Measurements from ENCODE around the gene PCGF3. TPM values are rescaled to one million over a fixed set of nuclear protein-coding genes. Genes with fewer than 3 reads are reported as not detected.
"Not testable (repeated sequence)": the region's sequence is repeated elsewhere in the genome, so short reads cannot be mapped to it uniquely, and the experiment has no call there.

PCGF3 gene
- total RNA-seq, 1 donor from 2014 or later, result 55.4 TPM

DNA sequence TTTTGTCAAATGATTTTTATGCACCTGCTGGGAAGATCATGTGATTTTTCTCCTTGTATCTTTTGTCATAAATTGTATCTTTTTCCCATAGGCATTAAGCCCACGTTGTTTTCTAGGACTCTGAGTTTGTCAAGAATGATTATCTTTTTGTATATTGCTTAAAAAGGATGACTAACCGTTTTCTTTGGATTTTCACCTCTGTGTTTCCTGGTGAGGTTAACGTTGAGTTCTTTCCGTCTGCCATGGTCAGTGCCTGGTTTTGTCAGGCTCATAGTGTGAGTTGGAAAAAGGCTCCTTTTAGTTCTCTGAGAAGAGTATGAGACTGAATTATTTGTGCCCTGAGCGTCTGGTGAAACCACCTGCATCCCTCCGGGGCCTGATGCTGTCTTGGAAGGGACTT is 21.9 kb downstream of the PCGF3 start:
- TF ChIP-seq, protein P1, sequence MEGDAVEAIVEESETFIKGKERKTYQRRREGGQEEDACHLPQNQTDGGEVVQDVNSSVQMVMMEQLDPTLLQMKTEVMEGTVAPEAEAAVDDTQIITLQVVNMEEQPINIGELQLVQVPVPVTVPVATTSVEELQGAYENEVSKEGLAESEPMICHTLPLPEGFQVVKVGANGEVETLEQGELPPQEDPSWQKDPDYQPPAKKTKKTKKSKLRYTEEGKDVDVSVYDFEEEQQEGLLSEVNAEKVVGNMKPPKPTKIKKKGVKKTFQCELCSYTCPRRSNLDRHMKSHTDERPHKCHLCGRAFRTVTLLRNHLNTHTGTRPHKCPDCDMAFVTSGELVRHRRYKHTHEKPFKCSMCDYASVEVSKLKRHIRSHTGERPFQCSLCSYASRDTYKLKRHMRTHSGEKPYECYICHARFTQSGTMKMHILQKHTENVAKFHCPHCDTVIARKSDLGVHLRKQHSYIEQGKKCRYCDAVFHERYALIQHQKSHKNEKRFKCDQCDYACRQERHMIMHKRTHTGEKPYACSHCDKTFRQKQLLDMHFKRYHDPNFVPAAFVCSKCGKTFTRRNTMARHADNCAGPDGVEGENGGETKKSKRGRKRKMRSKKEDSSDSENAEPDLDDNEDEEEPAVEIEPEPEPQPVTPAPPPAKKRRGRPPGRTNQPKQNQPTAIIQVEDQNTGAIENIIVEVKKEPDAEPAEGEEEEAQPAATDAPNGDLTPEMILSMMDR (IDR thresholded peaks at IDR 0.05), result no peak
- Mint-ChIP-seq H3K27ac (ENCODE audit: unreplicated experiment) (no peak overlapping the region), H3K4me3 (ENCODE audit: unreplicated experiment) (no peak overlapping the region), H3K27me3 (ENCODE audit: low read depth) (no peaks in the 10 kb centered on the region), H3K4me1 (ENCODE audit: low read depth) (peaks cover 21% of the 10 kb centered on the region), H3K9me3 (ENCODE audit: low read depth) (no peaks in the 10 kb centered on the region), H3K36me3 (ENCODE audit: low read depth) (peaks cover 8% of the 10 kb centered on the region)
- no peak for DNase-seq (ENCODE audit: low spot score)

DNA sequence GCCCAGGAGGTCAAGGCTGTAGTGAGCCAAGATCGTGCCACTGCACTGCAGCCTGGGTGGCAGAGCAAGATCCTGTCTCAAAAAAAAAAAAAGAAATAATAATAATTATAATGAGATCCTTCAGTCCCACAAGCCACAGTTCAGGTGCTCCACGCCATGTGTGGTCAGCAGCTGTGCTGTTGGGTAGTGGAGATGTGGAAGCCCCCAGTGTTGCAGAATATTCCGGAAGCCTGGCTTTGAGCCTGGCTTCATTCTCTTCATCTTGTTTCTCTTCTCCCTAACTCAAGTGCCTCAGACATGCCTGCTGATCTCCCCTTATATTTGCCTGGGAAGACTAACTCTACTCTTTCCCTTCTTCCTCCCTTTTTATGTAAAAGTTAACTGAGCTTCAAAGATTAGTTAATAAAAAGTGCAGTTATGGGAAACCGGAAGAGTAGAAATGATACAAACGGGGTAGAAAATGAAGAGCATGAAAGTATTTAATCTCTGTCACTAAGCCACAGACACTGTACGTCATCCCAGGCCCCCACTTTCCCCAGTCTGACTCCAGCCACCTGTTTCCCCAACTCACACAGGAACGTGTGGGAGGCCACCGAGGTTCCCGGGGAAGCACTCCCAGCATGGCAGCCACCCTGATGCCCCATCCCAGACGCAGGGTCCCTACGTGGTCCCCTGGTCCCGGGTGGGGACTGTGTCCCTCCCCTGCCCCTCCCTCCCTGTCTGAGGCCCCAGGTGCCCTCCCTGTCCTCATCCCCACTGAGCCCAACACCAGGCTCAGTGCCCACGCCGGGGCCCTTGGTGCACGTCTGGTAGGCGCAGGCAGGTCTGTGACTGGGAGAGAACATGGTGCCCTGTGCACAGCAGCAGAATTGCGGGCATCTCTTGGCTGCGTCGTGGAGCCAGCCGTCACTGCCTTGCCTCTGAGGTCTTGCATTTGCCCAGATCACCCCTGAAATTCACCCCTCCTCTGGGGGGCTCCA is 24.0 kb downstream of the PCGF3 start:
- TF ChIP-seq, protein P1 (IDR thresholded peaks at IDR 0.05), result no peak
- Mint-ChIP-seq H3K9me3 (ENCODE audit: low read depth) (no peaks in the 10 kb centered on the region), H3K27ac (ENCODE audit: unreplicated experiment) (no peak overlapping the region), H3K4me1 (ENCODE audit: low read depth) (peaks cover 21% of the 10 kb centered on the region), H3K36me3 (ENCODE audit: low read depth) (peaks cover 18% of the 10 kb centered on the region), H3K27me3 (ENCODE audit: low read depth) (no peaks in the 10 kb centered on the region), H3K4me3 (ENCODE audit: unreplicated experiment) (no peak overlapping the region)
- DNase-seq (ENCODE audit: low spot score), result no peak

GRCh38 chr4:730511-730910 is 24.9 kb downstream of the PCGF3 start:
- TF ChIP-seq, protein P1 (IDR thresholded peaks at IDR 0.05), result no peak
- Mint-ChIP-seq H3K4me3 (ENCODE audit: unreplicated experiment) (no peak overlapping the region), H3K27me3 (ENCODE audit: low read depth) (no peaks in the 10 kb centered on the region), H3K36me3 (ENCODE audit: low read depth) (peaks cover 21% of the 10 kb centered on the region), H3K27ac (ENCODE audit: unreplicated experiment) (no peak overlapping the region), H3K4me1 (ENCODE audit: low read depth) (peaks cover 21% of the 10 kb centered on the region), H3K9me3 (ENCODE audit: low read depth) (no peaks in the 10 kb centered on the region)
- DNase-seq (ENCODE audit: low spot score), result no peak

GRCh38 chr4:730946-731904 is 25.6 kb downstream of the PCGF3 start:
- not testable (repeated sequence) for H3K27ac Mint-ChIP-seq (ENCODE audit: unreplicated experiment); H3K4me3 Mint-ChIP-seq (ENCODE audit: unreplicated experiment); H3K9me3 Mint-ChIP-seq (ENCODE audit: low read depth); H3K27me3 Mint-ChIP-seq (ENCODE audit: low read depth)
- peak; percentile 92 for DNase-seq (ENCODE audit: low spot score)
- Mint-ChIP-seq H3K36me3 (ENCODE audit: low read depth) (peaks cover 23% of the 10 kb centered on the region), H3K4me1 (ENCODE audit: low read depth) (peaks cover 17% of the 10 kb centered on the region)

- H3K4me3 Mint-ChIP-seq (ENCODE audit: unreplicated experiment); H3K9me3 Mint-ChIP-seq (ENCODE audit: low read depth); H3K27me3 Mint-ChIP-seq (ENCODE audit: low read depth); H3K4me1 Mint-ChIP-seq (ENCODE audit: low read depth); DNase-seq (ENCODE audit: low spot score); H3K27ac Mint-ChIP-seq (ENCODE audit: unreplicated experiment): not testable (repeated sequence)
- H3K36me3 Mint-ChIP-seq (ENCODE audit: low read depth), result peaks cover 23% of the 10 kb centered on the region
Measured at GRCh38 chr4:731954-732353, 26.3 kb downstream of the PCGF3 start.

- no peak for DNase-seq (ENCODE audit: low spot score)
- TF ChIP-seq, protein P1 (IDR thresholded peaks at IDR 0.05), result no peak
- Mint-ChIP-seq H3K27ac (ENCODE audit: unreplicated experiment) (no peak overlapping the region), H3K36me3 (ENCODE audit: low read depth) (peaks cover 23% of the 10 kb centered on the region), H3K9me3 (ENCODE audit: low read depth) (no peaks in the 10 kb centered on the region), H3K27me3 (ENCODE audit: low read depth) (no peaks in the 10 kb centered on the region), H3K4me1 (ENCODE audit: low read depth) (peaks cover 6% of the 10 kb centered on the region), H3K4me3 (ENCODE audit: unreplicated experiment) (no peak overlapping the region)
Measured at GRCh38 chr4:732486-732885, 26.9 kb downstream of the PCGF3 start.

Data from chondrocyte (in vitro differentiated cells).